ENCODE results near the gene GPR151. TPM values are rescaled to one million over a fixed set of nuclear protein-coding genes. Genes with fewer than 3 reads are reported as not detected.

Gene GPR151
- total RNA-seq, 1 donor from 2014 or later, result not detected

DNA sequence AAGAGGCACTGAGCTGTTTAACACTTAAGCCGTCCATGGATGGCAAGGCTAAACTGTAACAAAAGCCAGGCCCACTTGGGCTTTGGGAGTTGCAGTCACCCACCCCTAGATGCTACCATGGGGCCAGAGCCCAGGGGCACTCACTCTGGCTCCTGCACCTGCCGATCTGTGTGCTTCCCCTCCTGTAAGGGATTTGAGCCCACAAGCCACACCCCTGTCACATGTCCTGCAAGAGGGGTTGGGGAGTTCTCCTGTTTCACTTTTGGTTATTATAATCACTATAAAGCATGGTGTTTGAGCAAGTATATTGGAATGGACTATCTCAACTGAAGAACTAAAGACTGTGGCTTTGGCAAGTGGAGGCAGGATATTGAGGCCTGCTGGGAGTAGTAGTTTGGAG is 14.0 kb upstream of the GPR151 start:
- POLR2A ChIA-PET, result no interaction called here
- ATAC-seq (ENCODE audit: low read depth), result no peak
- Mint-ChIP-seq H3K4me3 (no peak overlapping the region), H3K27ac (no peak overlapping the region), H3K4me1 (peaks cover 7% of the 10 kb centered on the region), H3K27me3 (no peaks in the 10 kb centered on the region), H3K36me3 (ENCODE audit: low read depth) (no peaks in the 10 kb centered on the region), H3K9me3 (no peaks in the 10 kb centered on the region)
- CTCF ChIA-PET, result interaction anchor here (0.8 kb wide), 1 partner anchor 12 kb away, joined by 3 read pairs; no protein-coding TSS in a partner anchor
- DNase-seq, result no peak
- intact Hi-C loops (cut with micrococcal nuclease), result no loop called here
- TF ChIP-seq, protein P1, sequence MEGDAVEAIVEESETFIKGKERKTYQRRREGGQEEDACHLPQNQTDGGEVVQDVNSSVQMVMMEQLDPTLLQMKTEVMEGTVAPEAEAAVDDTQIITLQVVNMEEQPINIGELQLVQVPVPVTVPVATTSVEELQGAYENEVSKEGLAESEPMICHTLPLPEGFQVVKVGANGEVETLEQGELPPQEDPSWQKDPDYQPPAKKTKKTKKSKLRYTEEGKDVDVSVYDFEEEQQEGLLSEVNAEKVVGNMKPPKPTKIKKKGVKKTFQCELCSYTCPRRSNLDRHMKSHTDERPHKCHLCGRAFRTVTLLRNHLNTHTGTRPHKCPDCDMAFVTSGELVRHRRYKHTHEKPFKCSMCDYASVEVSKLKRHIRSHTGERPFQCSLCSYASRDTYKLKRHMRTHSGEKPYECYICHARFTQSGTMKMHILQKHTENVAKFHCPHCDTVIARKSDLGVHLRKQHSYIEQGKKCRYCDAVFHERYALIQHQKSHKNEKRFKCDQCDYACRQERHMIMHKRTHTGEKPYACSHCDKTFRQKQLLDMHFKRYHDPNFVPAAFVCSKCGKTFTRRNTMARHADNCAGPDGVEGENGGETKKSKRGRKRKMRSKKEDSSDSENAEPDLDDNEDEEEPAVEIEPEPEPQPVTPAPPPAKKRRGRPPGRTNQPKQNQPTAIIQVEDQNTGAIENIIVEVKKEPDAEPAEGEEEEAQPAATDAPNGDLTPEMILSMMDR (IDR thresholded peaks at IDR 0.05), result no peak

DNA sequence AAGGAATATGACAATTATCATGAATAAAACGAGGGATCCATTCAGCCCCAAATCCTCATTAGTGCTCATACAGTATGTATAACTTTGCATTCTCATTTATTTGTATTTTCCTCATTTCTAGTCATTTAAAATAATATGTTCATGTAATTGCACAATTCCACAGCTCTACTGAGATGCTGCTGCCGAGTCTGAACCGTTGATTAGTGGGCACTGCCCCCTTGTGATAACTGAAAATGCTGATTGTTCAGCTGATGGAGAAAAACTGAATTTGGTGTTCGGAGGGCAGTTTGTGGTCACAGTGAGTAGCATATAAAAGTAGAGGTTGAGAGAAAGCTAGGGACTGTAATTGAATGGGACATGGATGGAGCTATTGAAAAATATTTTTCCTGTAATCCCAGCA is 12.2 kb upstream of the GPR151 start:
- no peak overlapping the region for H3K4me3 Mint-ChIP-seq
- ATAC-seq (ENCODE audit: low read depth) (no peak), DNase-seq (no peak)
- no peaks in the 10 kb centered on the region for H3K9me3 Mint-ChIP-seq
- POLR2A ChIA-PET, result no interaction called here
- intact Hi-C loops (cut with micrococcal nuclease), result no loop called here
- H3K4me1 Mint-ChIP-seq, result peaks cover 4% of the 10 kb centered on the region
- no peaks in the 10 kb centered on the region for H3K27me3 Mint-ChIP-seq
- TF ChIP-seq, protein P1 (IDR thresholded peaks at IDR 0.05), result no peak
- CTCF ChIA-PET, result no interaction called here
- no peak overlapping the region for H3K27ac Mint-ChIP-seq
- no peaks in the 10 kb centered on the region for H3K36me3 Mint-ChIP-seq (ENCODE audit: low read depth)

DNA sequence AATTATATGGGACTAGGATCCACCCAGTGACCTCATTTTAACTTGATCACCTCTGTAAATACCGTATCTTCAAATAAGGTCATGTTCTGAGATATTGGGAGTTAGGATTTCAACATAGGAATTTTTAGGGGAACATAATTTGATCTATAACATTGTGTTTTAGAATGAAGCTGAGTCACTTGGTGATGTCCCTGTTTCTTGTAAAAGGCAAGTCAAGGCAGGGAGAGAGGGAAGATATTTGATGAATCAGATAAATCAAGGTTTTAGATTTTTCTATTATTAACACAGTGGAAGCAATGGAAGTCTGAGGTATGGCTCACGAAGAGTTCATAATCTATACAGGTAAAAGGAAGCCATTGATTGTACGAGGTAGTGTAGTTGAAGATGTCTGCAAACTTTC is 11.8 kb upstream of the GPR151 start:
- H3K9me3 Mint-ChIP-seq, result no peaks in the 10 kb centered on the region
- intact Hi-C loops (cut with micrococcal nuclease), result no loop called here
- no peak overlapping the region for H3K4me3 Mint-ChIP-seq
- H3K27ac Mint-ChIP-seq, result no peak overlapping the region
- POLR2A ChIA-PET, result no interaction called here
- no peaks in the 10 kb centered on the region for H3K27me3 Mint-ChIP-seq
- no peaks in the 10 kb centered on the region for H3K36me3 Mint-ChIP-seq (ENCODE audit: low read depth)
- CTCF ChIA-PET, result no interaction called here
- ATAC-seq (ENCODE audit: low read depth) (no peak), DNase-seq (no peak)
- H3K4me1 Mint-ChIP-seq, result peaks cover 3% of the 10 kb centered on the region
- TF ChIP-seq, protein P1 (IDR thresholded peaks at IDR 0.05), result no peak

DNA sequence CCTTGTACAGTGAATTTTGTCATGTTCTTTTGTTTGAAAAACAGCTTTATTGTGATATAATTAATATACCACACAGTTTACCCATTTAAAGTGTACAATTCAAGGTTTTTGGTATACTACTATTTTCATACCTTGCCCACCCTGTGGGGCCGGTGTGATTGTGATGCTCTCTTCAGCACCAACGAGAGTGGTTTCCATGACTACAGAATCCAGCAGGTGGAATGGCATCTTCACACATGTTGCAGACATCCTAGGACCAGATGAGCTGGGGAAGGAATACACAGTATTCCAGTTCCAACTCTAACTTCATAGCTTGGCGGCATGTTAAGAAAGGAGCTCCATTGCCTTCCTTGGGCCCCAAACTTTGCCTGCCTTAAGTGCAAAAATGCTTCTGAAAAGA is 7.7 kb upstream of the GPR151 start:
- H3K4me1 Mint-ChIP-seq, result no peaks in the 10 kb centered on the region
- no peak overlapping the region for H3K27ac Mint-ChIP-seq
- peaks cover 5% of the 10 kb centered on the region for H3K27me3 Mint-ChIP-seq
- intact Hi-C loops (cut with micrococcal nuclease), result no loop called here
- ATAC-seq (ENCODE audit: low read depth), result no peak
- H3K36me3 Mint-ChIP-seq (ENCODE audit: low read depth), result no peaks in the 10 kb centered on the region
- ChIA-PET POLR2A (no interaction called here), CTCF (interaction anchor here (1.6 kb wide), 1 partner anchor 10 kb away, joined by 4 read pairs; no protein-coding TSS in a partner anchor)
- no peaks in the 10 kb centered on the region for H3K9me3 Mint-ChIP-seq
- H3K4me3 Mint-ChIP-seq, result no peak overlapping the region
- no peak for DNase-seq
- TF ChIP-seq, protein P1 (IDR thresholded peaks at IDR 0.05), result no peak

DNA sequence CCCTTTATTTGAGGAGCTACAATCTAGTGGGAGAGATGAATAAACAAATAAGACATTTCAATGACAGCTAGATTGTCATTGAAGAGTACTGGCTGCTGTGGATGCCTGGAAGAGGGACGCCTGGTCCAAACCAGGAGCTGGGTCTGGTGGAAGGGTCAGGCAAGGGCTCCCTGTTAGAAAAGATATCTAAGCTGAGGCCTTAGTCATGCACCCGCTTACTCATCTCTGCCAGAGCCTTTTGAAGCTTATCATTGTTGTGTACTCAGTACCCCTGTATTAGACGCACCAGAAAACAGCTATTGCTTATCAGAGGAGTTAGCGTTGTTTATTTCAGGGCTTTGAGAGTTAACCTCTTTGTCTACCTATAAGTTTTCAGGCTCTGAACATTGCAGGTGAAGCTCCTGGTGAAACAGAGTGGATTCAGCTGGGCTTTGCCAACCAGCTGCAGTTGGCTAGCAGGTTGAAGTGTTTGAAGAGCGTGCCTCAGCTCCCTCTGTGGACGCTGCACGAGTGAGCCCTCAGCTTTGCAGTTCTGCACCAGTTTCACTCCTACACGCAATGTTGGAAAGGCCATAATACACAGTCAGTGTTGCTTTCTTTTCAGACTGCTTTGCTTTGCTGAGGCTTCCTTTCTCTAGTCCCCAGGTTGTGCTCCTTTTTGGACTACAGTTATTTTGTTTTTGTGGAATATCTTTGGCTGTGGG is 5.6 kb upstream of the GPR151 start:
- no peak overlapping the region for H3K4me3 Mint-ChIP-seq
- TF ChIP-seq, protein P1 (IDR thresholded peaks at IDR 0.05), result no peak
- H3K9me3 Mint-ChIP-seq, result no peaks in the 10 kb centered on the region
- no peaks in the 10 kb centered on the region for H3K36me3 Mint-ChIP-seq (ENCODE audit: low read depth)
- ATAC-seq (ENCODE audit: low read depth), result no peak
- intact Hi-C loops (cut with micrococcal nuclease), result no loop called here
- POLR2A ChIA-PET, result no interaction called here
- CTCF ChIA-PET, result interaction anchor here (1.1 kb wide), 2 partner anchors 12 to 14 kb away, joined by 3 to 7 read pairs; no protein-coding TSS in a partner anchor
- H3K4me1 Mint-ChIP-seq, result no peaks in the 10 kb centered on the region
- no peak for DNase-seq
- H3K27ac Mint-ChIP-seq, result no peak overlapping the region
- H3K27me3 Mint-ChIP-seq, result peaks cover 5% of the 10 kb centered on the region
